Measurements from ENCODE around the gene LONP1.

The LONP1 gene

GRCh38 chr19:5643060-5643459, 76.9 kb downstream of the LONP1 start:
- no peaks in the 10 kb centered on the region for H3K27me3 Mint-ChIP-seq (ENCODE audit: low read depth)
- H3K4me1 Mint-ChIP-seq: no peaks in the 10 kb centered on the region
- H3K36me3 Mint-ChIP-seq (ENCODE audit: low read depth): peaks cover 70% of the 10 kb centered on the region
- TF ChIP-seq, protein P1, sequence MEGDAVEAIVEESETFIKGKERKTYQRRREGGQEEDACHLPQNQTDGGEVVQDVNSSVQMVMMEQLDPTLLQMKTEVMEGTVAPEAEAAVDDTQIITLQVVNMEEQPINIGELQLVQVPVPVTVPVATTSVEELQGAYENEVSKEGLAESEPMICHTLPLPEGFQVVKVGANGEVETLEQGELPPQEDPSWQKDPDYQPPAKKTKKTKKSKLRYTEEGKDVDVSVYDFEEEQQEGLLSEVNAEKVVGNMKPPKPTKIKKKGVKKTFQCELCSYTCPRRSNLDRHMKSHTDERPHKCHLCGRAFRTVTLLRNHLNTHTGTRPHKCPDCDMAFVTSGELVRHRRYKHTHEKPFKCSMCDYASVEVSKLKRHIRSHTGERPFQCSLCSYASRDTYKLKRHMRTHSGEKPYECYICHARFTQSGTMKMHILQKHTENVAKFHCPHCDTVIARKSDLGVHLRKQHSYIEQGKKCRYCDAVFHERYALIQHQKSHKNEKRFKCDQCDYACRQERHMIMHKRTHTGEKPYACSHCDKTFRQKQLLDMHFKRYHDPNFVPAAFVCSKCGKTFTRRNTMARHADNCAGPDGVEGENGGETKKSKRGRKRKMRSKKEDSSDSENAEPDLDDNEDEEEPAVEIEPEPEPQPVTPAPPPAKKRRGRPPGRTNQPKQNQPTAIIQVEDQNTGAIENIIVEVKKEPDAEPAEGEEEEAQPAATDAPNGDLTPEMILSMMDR (IDR thresholded peaks at IDR 0.05; ENCODE audit: unreplicated experiment in 3 of 3): no peak
- H3K9me3 Mint-ChIP-seq: no peaks in the 10 kb centered on the region
- H3K4me3 Mint-ChIP-seq: no peak overlapping the region
- H3K27ac Mint-ChIP-seq: no peak overlapping the region

DNA sequence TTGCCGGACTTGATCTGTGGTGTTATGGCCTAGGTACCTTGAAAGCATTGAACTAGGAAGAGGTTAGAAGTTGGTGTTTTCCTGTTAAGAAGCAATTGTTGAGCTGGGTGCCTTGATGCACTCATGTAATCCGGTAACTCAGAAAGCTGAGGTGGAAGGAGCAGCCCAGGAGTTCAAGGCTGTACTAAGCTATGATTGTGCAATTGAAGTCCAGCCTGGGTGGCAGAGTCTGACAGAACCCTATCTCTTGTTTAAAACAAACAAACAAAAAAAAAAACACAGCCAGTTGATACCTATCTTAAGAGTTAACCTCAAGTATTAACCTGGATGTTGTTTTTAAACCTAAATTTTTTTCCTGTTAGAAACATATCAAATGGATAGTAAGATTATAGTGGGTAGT, 77.7 kb downstream of the LONP1 start:
- Mint-ChIP-seq H3K9me3 (no peaks in the 10 kb centered on the region), H3K36me3 (ENCODE audit: low read depth) (peaks cover 68% of the 10 kb centered on the region)

More for the DNA sequence above, 77.7 kb downstream of the LONP1 start:
- no peak overlapping the region for H3K4me3 Mint-ChIP-seq
- TF ChIP-seq, protein P1 (IDR thresholded peaks at IDR 0.05; ENCODE audit: unreplicated experiment in 3 of 3): no peak
- H3K4me1 Mint-ChIP-seq: no peaks in the 10 kb centered on the region
- no peak overlapping the region for H3K27ac Mint-ChIP-seq
- no peaks in the 10 kb centered on the region for H3K27me3 Mint-ChIP-seq (ENCODE audit: low read depth)
